ENCODE data around the gene ENPP1. TPM values are rescaled to one million over a fixed set of nuclear protein-coding genes. Genes with fewer than 3 reads are reported as not detected.

The ENPP1 gene
- total and polyA plus RNA-seq, 2 of the 4 experiments (the other 2 are of a cell fraction) = 10.9 to 38.9 TPM

DNA sequence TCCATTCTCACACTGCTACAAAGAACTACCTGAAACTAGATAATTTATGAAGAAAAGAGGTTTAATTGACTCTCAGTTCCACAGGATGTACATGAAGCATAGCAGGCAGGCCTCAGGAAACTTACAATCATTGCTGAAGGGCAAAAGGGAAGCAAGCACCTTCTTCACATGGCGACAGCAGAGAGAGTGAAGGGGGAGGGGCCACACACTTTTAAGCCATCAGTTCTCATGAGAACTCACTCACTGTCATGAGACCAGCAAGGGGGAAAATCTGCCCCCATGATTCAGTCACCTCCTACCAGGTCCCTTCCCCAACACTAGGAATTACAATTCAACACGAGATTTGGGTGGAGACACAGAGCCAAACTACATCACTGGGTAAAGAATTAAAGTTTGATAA is 12.5 kb upstream of the ENPP1 start:
- H4K8ac ChIP-seq (ENCODE audit: low read depth in 2 of 2, low read length in 2 of 2) = no peak overlapping the region
- BruUV-seq (replicated peaks) = no TSS peak
- no peaks in the 10 kb centered on the region for H3K9me1 ChIP-seq (ENCODE audit: insufficient read depth, low read length)
- no peaks in the 10 kb centered on the region for H3K4me1 ChIP-seq (ENCODE audit: control insufficient read depth, insufficient read depth, low read length)
- WGBS, 2 experiments (ENCODE audit: extremely low coverage in 2 of 2, insufficient read length in 1 of 2) = no CpG with 5 or more reads among the region's 2 CpGs
- no peak overlapping the region for H3K4ac ChIP-seq (ENCODE audit: low read depth, low read length)
- H2AK5ac ChIP-seq (ENCODE audit: low read depth, low read length) = no peak overlapping the region; the same call in 1 of the 2 replicates
- no peak overlapping the region for H3K23ac ChIP-seq (ENCODE audit: low read depth, low read length)
- H3K27ac ChIP-seq (ENCODE audit: insufficient read depth, low read length) = no peak overlapping the region
- H2BK5ac ChIP-seq (ENCODE audit: low read depth, low read length, poor library complexity, severe bottlenecking) = no peak overlapping the region
- H3K18ac ChIP-seq (ENCODE audit: low read depth, low read length) = no peak overlapping the region
- ChIA-PET POLR2A (ENCODE audit: unreplicated experiment) (no interaction called here), CTCF (no interaction called here)
- intact Hi-C loops (cut with micrococcal nuclease) = no loop called here
- DNase-seq (no peak), ATAC-seq (ENCODE audit: low read depth) (no peak)
- no peak overlapping the region for H3K4me3 ChIP-seq (ENCODE audit: insufficient read depth, low read depth, low read length)
- no peaks in the 10 kb centered on the region for H4K20me1 ChIP-seq (ENCODE audit: insufficient read depth, low read length)
- H3K36me3 ChIP-seq (ENCODE audit: control insufficient read depth, insufficient read depth, low read length) = no peaks in the 10 kb centered on the region
- H2BK120ac ChIP-seq (ENCODE audit: low read depth, low read length) = no peak overlapping the region
- no peak overlapping the region for H2BK15ac ChIP-seq (ENCODE audit: low read depth, low read length)
- no peak overlapping the region for H4K5ac ChIP-seq (ENCODE audit: low read depth, low read length)
- in situ Hi-C loops (cut with MboI; ENCODE audit: low sequenced_read_pairs) = no loop called here
- no peak overlapping the region for H3K9ac ChIP-seq (ENCODE audit: low read depth, low read length)
- H3K4me2 ChIP-seq (ENCODE audit: low read depth, low read length) = no peak overlapping the region
- H2AK9ac ChIP-seq (replicated peaks; ENCODE audit: low read depth, low read length, poor library complexity) = no peak overlapping the region
- TF ChIP-seq RAD21 (IDR thresholded peaks at IDR 0.05; ENCODE audit: low read length) (no peak), SMC3 (IDR thresholded peaks at IDR 0.05; ENCODE audit: low read depth, low read length) (no peak), RCOR1 (IDR thresholded peaks at IDR 0.05; ENCODE audit: insufficient replicate concordance, low read length) (no peak), MAFK (IDR thresholded peaks at IDR 0.05; ENCODE audit: low read depth, low read length) (no peak), MXI1 (IDR thresholded peaks at IDR 0.05; ENCODE audit: borderline replicate concordance, low read depth, low read length) (no peak), RFX5 (IDR thresholded peaks at IDR 0.05; ENCODE audit: low read depth, low read length) (no peak), FOS (IDR thresholded peaks at IDR 0.05; ENCODE audit: low read depth, low read length) (no peak), CHD1 (IDR thresholded peaks at IDR 0.05; ENCODE audit: low read depth, low read length) (no peak), CTCF (conservative IDR thresholded peaks at IDR 0.05; ENCODE audit: low read depth, low read length) (no peak), NFE2L2 (IDR thresholded peaks at IDR 0.05; ENCODE audit: low read depth, low read length) (no peak), MAZ (IDR thresholded peaks at IDR 0.05; ENCODE audit: borderline replicate concordance, low read depth, low read length) (no peak), BHLHE40 (IDR thresholded peaks at IDR 0.05; ENCODE audit: low read depth, low read length) (no peak), CEBPB (IDR thresholded peaks at IDR 0.05; ENCODE audit: low read depth, low read length) (no peak), POLR2A (IDR thresholded peaks at IDR 0.05; ENCODE audit: low read depth, low read length) (no peak)
- TF ChIP-seq, protein P1, sequence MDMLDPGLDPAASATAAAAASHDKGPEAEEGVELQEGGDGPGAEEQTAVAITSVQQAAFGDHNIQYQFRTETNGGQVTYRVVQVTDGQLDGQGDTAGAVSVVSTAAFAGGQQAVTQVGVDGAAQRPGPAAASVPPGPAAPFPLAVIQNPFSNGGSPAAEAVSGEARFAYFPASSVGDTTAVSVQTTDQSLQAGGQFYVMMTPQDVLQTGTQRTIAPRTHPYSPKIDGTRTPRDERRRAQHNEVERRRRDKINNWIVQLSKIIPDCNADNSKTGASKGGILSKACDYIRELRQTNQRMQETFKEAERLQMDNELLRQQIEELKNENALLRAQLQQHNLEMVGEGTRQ (IDR thresholded peaks at IDR 0.05; ENCODE audit: low read depth, low read length) = no peak
- TF ChIP-seq, protein P2, sequence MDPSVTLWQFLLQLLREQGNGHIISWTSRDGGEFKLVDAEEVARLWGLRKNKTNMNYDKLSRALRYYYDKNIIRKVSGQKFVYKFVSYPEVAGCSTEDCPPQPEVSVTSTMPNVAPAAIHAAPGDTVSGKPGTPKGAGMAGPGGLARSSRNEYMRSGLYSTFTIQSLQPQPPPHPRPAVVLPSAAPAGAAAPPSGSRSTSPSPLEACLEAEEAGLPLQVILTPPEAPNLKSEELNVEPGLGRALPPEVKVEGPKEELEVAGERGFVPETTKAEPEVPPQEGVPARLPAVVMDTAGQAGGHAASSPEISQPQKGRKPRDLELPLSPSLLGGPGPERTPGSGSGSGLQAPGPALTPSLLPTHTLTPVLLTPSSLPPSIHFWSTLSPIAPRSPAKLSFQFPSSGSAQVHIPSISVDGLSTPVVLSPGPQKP (IDR thresholded peaks at IDR 0.05; ENCODE audit: borderline replicate concordance, low read depth, low read length) = no peak
- dilution Hi-C loops (cut with HindIII; ENCODE audit: low sequenced_read_pairs, unreplicated experiment) = no loop called here
- no peak overlapping the region for H4K91ac ChIP-seq (ENCODE audit: insufficient read depth, low read depth, low read length)
- no peak overlapping the region for H3K14ac ChIP-seq (replicated peaks; ENCODE audit: low read depth, low read length)
- H3K9me3 ChIP-seq (ENCODE audit: control insufficient read depth, insufficient read depth, low read length) = no peaks in the 10 kb centered on the region
- H2AFZ ChIP-seq (replicated peaks; ENCODE audit: low read length, poor library complexity) = peak overlapping the region; percentile 23
- no peak overlapping the region for H3K56ac ChIP-seq (ENCODE audit: extremely low read depth, insufficient read depth, low read length)
- no peaks in the 10 kb centered on the region for H3K27me3 ChIP-seq (ENCODE audit: control insufficient read depth, insufficient read depth, low read length)
- no peaks in the 10 kb centered on the region for H3K79me1 ChIP-seq (ENCODE audit: low read depth in 1 of 2, low read length in 2 of 2)
- no peak overlapping the region for H2BK20ac ChIP-seq (ENCODE audit: low read depth, low read length)

Data from IMR-90 (cell line).